Right lobe of liver (tissue), 4 donors: ENCODE results near the gene FBLN2.

ENCODE experiments used
- POLR2A ChIP-seq: fragments of 450-650 bp; IDR thresholded peaks from one replicate; pipeline ENCODE4 v1.6.1; 2017; ENCODE audit warnings: antibody characterized with exemption, mild to moderate bottlenecking
- TF ChIP-seq, protein P1 (sequence below), 4 donors: fragments of 200-600 bp in 3 of 4; fragments of 450-650 bp in 1 of 4; IDR thresholded peaks; one replicate each; pipeline versions ENCODE4 v1.5.1 to v1.8.0; 2016 to 2022; ENCODE audit warnings: antibody characterized with exemption in 4 of 4, mild to moderate bottlenecking in 2 of 4
- donor health status: DM: no; HTN: no; CAD: no.
- donor health status: DM: no; HTN: no; CAD: no.
- donor health status: DM: no; HTN: yes; CAD: no.

DNA sequence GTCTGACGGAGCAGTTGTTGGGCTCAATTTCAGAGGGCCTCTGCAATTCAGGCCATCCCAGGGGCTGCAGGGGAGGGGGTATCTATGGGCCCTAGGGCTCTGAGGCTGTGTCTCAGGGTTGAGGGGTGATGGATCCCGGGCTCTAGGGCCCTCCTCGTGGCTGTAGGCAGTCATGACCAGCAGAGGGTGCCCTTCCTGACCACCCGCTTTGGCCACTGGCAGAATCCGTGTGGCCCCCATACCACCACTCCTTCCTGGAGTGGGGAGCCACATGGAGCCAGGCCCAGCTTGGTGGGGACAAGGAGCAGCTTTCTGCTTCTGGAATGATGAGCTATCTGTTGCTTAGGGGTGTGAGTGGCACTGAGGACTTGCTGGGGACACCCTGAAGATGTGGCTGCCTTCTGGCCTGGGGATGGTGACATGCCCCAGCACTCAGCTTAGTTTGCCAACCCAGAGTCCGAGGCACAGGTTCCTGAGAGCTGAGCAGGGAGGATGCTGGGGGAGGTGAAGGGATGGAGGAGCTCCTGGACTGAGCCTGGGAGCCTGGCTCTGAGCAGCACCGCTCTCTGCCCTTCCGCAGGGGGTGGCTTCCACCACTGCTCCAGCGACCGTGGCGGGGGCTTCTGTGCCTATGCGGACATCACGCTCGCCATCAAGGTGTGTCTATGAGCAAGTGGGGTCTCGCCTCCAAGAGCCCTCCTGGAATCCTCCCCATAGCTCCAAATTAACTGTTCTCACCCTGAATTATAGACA lies 48.6 kb upstream of the FBLN2 start:
- TF ChIP-seq, protein P1, sequence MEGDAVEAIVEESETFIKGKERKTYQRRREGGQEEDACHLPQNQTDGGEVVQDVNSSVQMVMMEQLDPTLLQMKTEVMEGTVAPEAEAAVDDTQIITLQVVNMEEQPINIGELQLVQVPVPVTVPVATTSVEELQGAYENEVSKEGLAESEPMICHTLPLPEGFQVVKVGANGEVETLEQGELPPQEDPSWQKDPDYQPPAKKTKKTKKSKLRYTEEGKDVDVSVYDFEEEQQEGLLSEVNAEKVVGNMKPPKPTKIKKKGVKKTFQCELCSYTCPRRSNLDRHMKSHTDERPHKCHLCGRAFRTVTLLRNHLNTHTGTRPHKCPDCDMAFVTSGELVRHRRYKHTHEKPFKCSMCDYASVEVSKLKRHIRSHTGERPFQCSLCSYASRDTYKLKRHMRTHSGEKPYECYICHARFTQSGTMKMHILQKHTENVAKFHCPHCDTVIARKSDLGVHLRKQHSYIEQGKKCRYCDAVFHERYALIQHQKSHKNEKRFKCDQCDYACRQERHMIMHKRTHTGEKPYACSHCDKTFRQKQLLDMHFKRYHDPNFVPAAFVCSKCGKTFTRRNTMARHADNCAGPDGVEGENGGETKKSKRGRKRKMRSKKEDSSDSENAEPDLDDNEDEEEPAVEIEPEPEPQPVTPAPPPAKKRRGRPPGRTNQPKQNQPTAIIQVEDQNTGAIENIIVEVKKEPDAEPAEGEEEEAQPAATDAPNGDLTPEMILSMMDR (IDR thresholded peaks at IDR 0.05) = peak in 3 of 4 donors; percentile 44 to 51 (median 47)
- TF ChIP-seq POLR2A = no peak
